Bronchial epithelial cell (primary cell): ENCODE results near the gene LRRC61. TPM values are rescaled to one million over a fixed set of nuclear protein-coding genes. Genes with fewer than 3 reads are reported as not detected.
A peak's percentile ranks its signal among the peaks of the same experiment; 100 is the strongest.

Source experiments
- DNase-seq: peaks from one replicate; pipeline ENCODE4 v3.0.0-alpha.2; 2010; ENCODE audit warnings: low read depth
- FAIRE-seq: peaks from 2 replicates; lab custom pipeline; 2011; peaks lifted over from hg19 to GRCh38; lab: Jason Lieb, UNC
- H3K27me3 ChIP-seq: 2 replicates; pipeline ENCODE4 v1.5.1; 2011; ENCODE audit warnings: low read length; ENCODE audit not compliant: control insufficient read depth, insufficient read depth
- H3K36me3 ChIP-seq: 2 replicates; pipeline ENCODE4 v1.5.1; 2011; ENCODE audit warnings: low read length; ENCODE audit not compliant: control insufficient read depth, insufficient read depth
- H3K4me3 ChIP-seq: 2 replicates; pipeline ENCODE4 v1.5.1; 2011; ENCODE audit warnings: mild to moderate bottlenecking, low read depth, low read length, control low read depth
- CTCF ChIP-seq: IDR thresholded peaks from 2 replicates; pipeline ENCODE4 v1.5.1; 2011; ENCODE audit warnings: mild to moderate bottlenecking, moderate library complexity, low read length, control low read depth, inconsistent platforms; ENCODE audit not compliant: insufficient read depth, severe bottlenecking
- total RNA-seq: library from RNA; depleted of rRNA; stranded (reverse); fragments of >200 nt; gene quantifications from 2 replicates; pipeline ENCODE4 v1.2.1, GENCODE V29; 2014

LRRC61 gene
- total RNA-seq, 1 donor from 2014 or later: 7.6 TPM

- peak; percentile 74 for DNase-seq
- FAIRE-seq: no peak
- Histone ChIP-seq H3K4me3 (peak within 1 kb of the TSS; percentile 72), H3K36me3 (no peaks in the 10 kb centered on the region), H3K27me3 (no peaks in the 10 kb centered on the region)
- TF ChIP-seq CTCF: no peak
These were observed 55.8 kb downstream of the LRRC61 start, which contains the start of gene ZNF775 for GRCh38 chr7:150378853-150379440. ZNF775 (plus strand) TSS chr7:150379330; CDS start chr7:150388471, 9,141 bp downstream.

DNA sequence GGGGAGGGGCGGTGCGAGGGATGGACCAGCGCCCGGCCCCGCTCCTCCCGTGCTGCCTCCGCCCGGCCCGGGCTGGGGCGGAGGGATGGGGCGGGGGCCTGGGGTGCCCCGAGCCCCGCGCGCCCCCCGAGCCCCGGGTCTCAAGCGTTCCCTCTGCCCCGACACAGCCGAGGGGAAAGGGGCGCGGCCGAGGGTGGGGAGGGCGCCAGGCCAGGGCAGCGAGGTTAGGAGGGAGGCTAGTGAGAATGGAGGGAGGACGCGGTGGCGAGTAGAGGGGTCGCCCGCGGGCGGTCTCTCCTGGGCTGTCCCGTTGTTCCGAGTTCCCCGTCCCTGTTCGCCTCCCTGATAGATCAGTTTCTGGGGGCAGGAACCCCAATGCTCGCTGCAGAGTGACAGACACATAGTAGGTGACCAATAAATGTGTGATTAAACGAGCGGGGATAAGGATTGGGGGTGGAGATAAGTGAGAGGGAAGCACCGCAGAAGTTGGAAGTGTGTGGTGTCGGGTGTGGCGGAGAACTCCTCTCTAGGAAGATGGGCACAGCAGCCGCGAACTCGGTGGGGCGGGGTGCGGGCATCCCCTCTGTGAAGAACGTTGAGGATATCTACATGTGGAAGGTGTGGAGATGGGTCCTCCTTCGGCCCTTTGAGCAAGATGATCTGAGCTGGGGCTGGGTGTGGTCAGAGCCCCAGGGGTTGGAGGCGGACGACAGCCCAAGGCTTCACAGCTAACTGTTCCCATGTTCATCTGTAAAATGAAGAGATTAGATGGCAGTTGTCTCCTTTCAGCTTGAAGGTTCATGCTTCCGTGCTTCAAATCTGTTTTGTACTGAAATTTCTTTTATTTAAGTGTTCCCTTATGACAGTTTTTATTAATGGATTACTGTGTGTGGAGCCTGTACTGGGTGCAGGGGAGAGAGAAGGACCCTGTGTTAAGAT lies 56.6 kb downstream of the LRRC61 start:
- Histone ChIP-seq H3K36me3 (no peaks in the 10 kb centered on the region), H3K27me3 (no peaks in the 10 kb centered on the region), H3K4me3 (peak overlapping the region; percentile 72)
- FAIRE-seq (no peak), DNase-seq (no peak)
- no peak for TF ChIP-seq CTCF

GRCh38 chr7:150380463-150380862 lies 57.3 kb downstream of the LRRC61 start:
- TF ChIP-seq CTCF: no peak
- no peaks in the 10 kb centered on the region for H3K27me3 ChIP-seq
- no peak overlapping the region for H3K4me3 ChIP-seq
- H3K36me3 ChIP-seq: no peaks in the 10 kb centered on the region
- FAIRE-seq: no peak
- no peak for DNase-seq

- Histone ChIP-seq H3K27me3 (no peaks in the 10 kb centered on the region), H3K36me3 (no peaks in the 10 kb centered on the region), H3K4me3 (no peak overlapping the region)
- no peak for FAIRE-seq
- no peak for TF ChIP-seq CTCF
- DNase-seq: no peak
These were observed 57.9 kb downstream of the LRRC61 start for GRCh38 chr7:150381096-150381495.

- Histone ChIP-seq H3K36me3 (no peaks in the 10 kb centered on the region), H3K4me3 (no peak overlapping the region), H3K27me3 (no peaks in the 10 kb centered on the region)
- no peak for TF ChIP-seq CTCF
- FAIRE-seq: no peak
- no peak for DNase-seq
These were observed 58.6 kb downstream of the LRRC61 start for GRCh38 chr7:150381785-150382122.
